Measurements from ENCODE around the gene CXCL9.

Gene CXCL9

GRCh38 chr4:75953509-75953908 is 53.8 kb downstream of the CXCL9 start:
- no peak for DNase-seq

Measured in retina (tissue), 1 donor.